SK-N-SH (cell line): ENCODE results near the gene TRPM8. TPM values are rescaled to one million over a fixed set of nuclear protein-coding genes. Genes with fewer than 3 reads are reported as not detected.

Source experiments
- CTCF ChIA-PET: fragments of 300-600, 350-600 bp; formaldehyde crosslinking; extraction: SDS; loops from one replicate; lab custom pipeline; 2021; lab: Yijun Ruan, JAX
- POLR2A ChIA-PET: fragments of 350-600 bp; sonication (Branson Sonifier 250); formaldehyde crosslinking; extraction: SDS; loops from one replicate; lab custom pipeline; 2020; ENCODE audit warnings: antibody characterized with exemption, inconsistent platforms; lab: Yijun Ruan, JAX
- DNase-seq: peaks from one replicate; pipeline ENCODE4 v3.0.0; 2012
- H2AFZ ChIP-seq: fragments of 200-600 bp; sonication (generic); 2 replicates; pipeline ENCODE4 v1.8.1; 2016; ENCODE audit warnings: antibody characterized with exemption, mild to moderate bottlenecking, low read depth
- H3F3A ChIP-seq: fragments of 200-600 bp; sonication (generic); replicated peaks from 2 replicates; pipeline ENCODE3; 2016; ENCODE audit warnings: antibody characterized with exemption, mild to moderate bottlenecking; ENCODE audit not compliant: insufficient read depth
- H3K27ac ChIP-seq, 2 experiments: fragments of 200-500 bp in 1 of 2; fragments of 200-600 bp in 1 of 2; sonication (Bioruptor generic) in 1 of 2; sonication (generic), shearing (Covaris generic) in 1 of 2; 2 replicates each; pipeline versions ENCODE4 v1.5.1 to v1.6.1; 2014 to 2016; ENCODE audit warnings: low read depth in 2 of 2, inconsistent platforms in 1 of 2, low read length in 1 of 2, mild to moderate bottlenecking in 1 of 2, mixed read lengths in 1 of 2
- H3K27me3 ChIP-seq: fragments of 200-600 bp; sonication (generic), shearing (Covaris generic); 2 replicates; pipeline ENCODE4 v1.6.1; 2016; ENCODE audit warnings: mixed run types; ENCODE audit not compliant: insufficient read depth
- H3K36me3 ChIP-seq, 2 experiments: fragments of 200-500 bp in 1 of 2; fragments of 200-600 bp in 1 of 2; sonication (Bioruptor generic) in 1 of 2; sonication (generic) in 1 of 2; replicated peaks in 1 of 2; 2 replicates each; pipeline versions ENCODE3 to v1.5.1; 2014 to 2016; ENCODE audit warnings: low read length in 1 of 2, mild to moderate bottlenecking in 1 of 2; ENCODE audit not compliant: insufficient read depth in 2 of 2, control insufficient read depth in 1 of 2
- H3K4me1 ChIP-seq, 2 experiments: fragments of 200-500 bp in 1 of 2; fragments of 200-600 bp in 1 of 2; sonication (Bioruptor generic) in 1 of 2; sonication (generic), shearing (Covaris generic) in 1 of 2; 2 replicates each; pipeline versions ENCODE4 v1.5.1 to v1.6.1; 2014 to 2016; ENCODE audit warnings: low read depth in 1 of 2, low read length in 1 of 2, mixed run types in 1 of 2; ENCODE audit not compliant: insufficient read depth in 2 of 2, control insufficient read depth in 1 of 2
- H3K4me2 ChIP-seq: fragments of 200-600 bp; sonication (generic), shearing (Covaris generic); 2 replicates; pipeline ENCODE4 v1.6.1; 2017; ENCODE audit warnings: mixed run types
- H3K4me3 ChIP-seq, 2 experiments: fragments of 200-500 bp in 1 of 2; fragments of 200-600 bp in 1 of 2; sonication (Bioruptor generic) in 1 of 2; sonication (generic), shearing (Covaris generic) in 1 of 2; 2 replicates each; pipeline versions ENCODE4 v1.5.1 to v1.8.1; 2014 to 2016; ENCODE audit warnings: low read depth in 2 of 2, inconsistent platforms in 1 of 2, low read length in 1 of 2, mild to moderate bottlenecking in 1 of 2, mixed read lengths in 1 of 2, moderate library complexity in 1 of 2
- H3K79me2 ChIP-seq: fragments of 200-600 bp; sonication (generic); 2 replicates; pipeline ENCODE4 v1.8.1; 2017; ENCODE audit warnings: mild to moderate bottlenecking; ENCODE audit not compliant: insufficient read depth
- H3K9ac ChIP-seq: fragments of 200-600 bp; sonication (generic); 2 replicates; pipeline ENCODE4 v1.6.1; 2017; ENCODE audit warnings: mixed run types
- H3K9me2 ChIP-seq: fragments of 200-600 bp; sonication (generic); 2 replicates; pipeline ENCODE4 v1.6.1; 2017; ENCODE audit warnings: mixed run types
- H3K9me3 ChIP-seq: fragments of 200-600 bp; sonication (generic); 2 replicates; pipeline ENCODE4 v1.6.1; 2017; ENCODE audit warnings: mixed run types, mild to moderate bottlenecking, moderate library complexity
- H4K20me1 ChIP-seq: fragments of 200-600 bp; sonication (generic); 2 replicates; pipeline ENCODE4 v1.6.1; 2017; ENCODE audit warnings: mild to moderate bottlenecking, mixed run types; ENCODE audit not compliant: insufficient read depth
- EZH2phosphoT487 ChIP-seq: fragments of 200-600 bp; sonication (generic); IDR thresholded peaks from 2 replicates; pipeline ENCODE4 v1.6.1; 2017; ENCODE audit warnings: low read depth, mixed run types, mild to moderate bottlenecking, antibody characterized with exemption, moderate library complexity, borderline replicate concordance
- FOXM1 ChIP-seq: IDR thresholded peaks from 2 replicates; pipeline ENCODE4 v1.4.0; 2012; ENCODE audit warnings: low read depth, mild to moderate bottlenecking
- JUND ChIP-seq: IDR thresholded peaks from 2 replicates; pipeline ENCODE4 v1.4.0; 2012
- MXI1 ChIP-seq: IDR thresholded peaks from 2 replicates; pipeline ENCODE4 v1.6.1; 2012; ENCODE audit warnings: mild to moderate bottlenecking, low read depth, low read length, improper control_type of control experiment
- NFIC ChIP-seq: IDR thresholded peaks from 2 replicates; pipeline ENCODE4 v1.4.0; 2012; ENCODE audit warnings: borderline replicate concordance
- POLR2AphosphoS5 ChIP-seq: IDR thresholded peaks from 2 replicates; pipeline ENCODE4 v1.6.1; 2012; ENCODE audit warnings: low read depth, low read length
- RXRA ChIP-seq: IDR thresholded peaks from 2 replicates; pipeline ENCODE4 v1.4.0; 2012; ENCODE audit warnings: low read depth, mild to moderate bottlenecking, borderline replicate concordance
- SIN3A ChIP-seq: IDR thresholded peaks from 2 replicates; pipeline ENCODE4 v1.6.1; 2012; ENCODE audit warnings: low read depth, mild to moderate bottlenecking, low read length, moderate library complexity, borderline replicate concordance
- TAF1 ChIP-seq: IDR thresholded peaks from 2 replicates; pipeline ENCODE4 v1.6.1; 2012; ENCODE audit warnings: low read depth, mild to moderate bottlenecking, low read length, moderate library complexity, borderline replicate concordance
- TEAD4 ChIP-seq: IDR thresholded peaks from 2 replicates; pipeline ENCODE4 v1.4.0; 2012; ENCODE audit warnings: mild to moderate bottlenecking, borderline replicate concordance; ENCODE audit not compliant: insufficient read depth
- WGBS: methylation state at CpG from one replicate; pipeline ENCODE4 v1.1.6; 2017; ENCODE audit warnings: low lambda C conversion rate; 5-methylcytosine and 5-hydroxymethylcytosine counted together
- polyA plus RNA-seq, 3 experiments: library from polyadenylated mRNA; depleted of rRNA; stranded (reverse); fragments of >200 nt; gene quantifications; 2 replicates each; pipeline ENCODE4 v1.2.3, GENCODE V29; 2012
- TF ChIP-seq, protein P1 (sequence below): IDR thresholded peaks from 2 replicates; pipeline ENCODE4; 2012
- TF ChIP-seq, protein P2 (sequence below): IDR thresholded peaks from 2 replicates; pipeline ENCODE4 v1.6.1; 2012; ENCODE audit warnings: mild to moderate bottlenecking, low read depth, low read length, moderate library complexity
- TF ChIP-seq, protein P3 (sequence below): fragments of 150-350 bp; IDR thresholded peaks from 2 replicates; pipeline ENCODE4 v1.6.1; 2016; ENCODE audit warnings: mild to moderate bottlenecking, low read depth, low read length
- TF ChIP-seq, protein P4 (sequence below): IDR thresholded peaks from 2 replicates; pipeline ENCODE4 v1.4.0; 2012; ENCODE audit warnings: low read depth, borderline replicate concordance
- TF ChIP-seq, protein P5 (sequence below): IDR thresholded peaks from 2 replicates; pipeline ENCODE4 v1.4.0; 2012; ENCODE audit warnings: low read depth, borderline replicate concordance
- TF ChIP-seq, protein P6 (sequence below): fragments of 150-350 bp; IDR thresholded peaks from 2 replicates; pipeline ENCODE4 v1.6.1; 2017; ENCODE audit warnings: antibody characterized with exemption, low read length, low read depth, borderline replicate concordance

The TRPM8 gene
- polyA plus RNA-seq, 1 of the 3 experiments (the other 2 are of a cell fraction), result 0.85 TPM

DNA sequence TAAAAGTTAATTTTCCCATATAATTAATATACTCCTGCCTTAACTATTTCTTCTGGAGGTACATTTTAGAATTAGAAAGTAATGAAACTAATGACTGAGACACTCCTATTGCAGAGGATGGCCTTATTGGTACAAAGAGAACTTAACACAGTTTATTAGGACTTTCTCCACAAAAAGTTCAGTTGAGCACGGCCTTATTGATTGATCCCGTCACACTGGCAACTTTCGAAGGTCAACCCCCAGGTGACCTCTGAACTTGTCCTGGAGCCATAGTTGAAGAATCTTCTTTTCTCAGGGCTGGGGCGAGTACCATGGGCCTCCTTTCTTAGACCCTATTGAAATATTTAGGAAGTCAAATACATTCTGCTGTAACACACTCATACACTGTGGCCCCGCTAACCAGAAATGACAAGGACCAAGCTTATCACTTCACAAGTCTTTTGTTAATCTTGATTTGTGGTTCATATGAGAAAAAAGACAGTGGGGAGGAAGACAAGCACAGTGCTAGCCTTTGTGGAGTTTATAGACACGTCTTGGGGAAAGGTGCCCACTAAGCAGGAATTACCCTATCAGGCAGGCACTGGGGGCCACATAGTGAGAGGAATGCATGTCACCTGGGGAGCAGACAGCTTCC lies 144.6 kb downstream of the TRPM8 start:
- Histone ChIP-seq H4K20me1 (no peaks in the 10 kb centered on the region), H3K9me2 (no peaks in the 10 kb centered on the region), H3F3A (no peaks in the 10 kb centered on the region), H3K4me2 (no peak overlapping the region), H3K36me3 (no peaks in the 10 kb centered on the region), H3K27me3 (no peaks in the 10 kb centered on the region), H3K4me3 (no peak overlapping the region), H3K4me1 (no peaks in the 10 kb centered on the region), H2AFZ (no peak overlapping the region), H3K79me2 (no peaks in the 10 kb centered on the region), H3K9ac (no peak overlapping the region), H3K9me3 (no peaks in the 10 kb centered on the region), H3K27ac (no peak overlapping the region)
- WGBS, result 72% methylated on average over 6 of the region's 6 CpGs
- no peak for DNase-seq
- CTCF ChIA-PET, result no interaction called here
- POLR2A ChIA-PET, result no interaction called here
- TF ChIP-seq MXI1 (no peak), FOXM1 (no peak)
- TF ChIP-seq, all 33 proteins: peak for 0

DNA sequence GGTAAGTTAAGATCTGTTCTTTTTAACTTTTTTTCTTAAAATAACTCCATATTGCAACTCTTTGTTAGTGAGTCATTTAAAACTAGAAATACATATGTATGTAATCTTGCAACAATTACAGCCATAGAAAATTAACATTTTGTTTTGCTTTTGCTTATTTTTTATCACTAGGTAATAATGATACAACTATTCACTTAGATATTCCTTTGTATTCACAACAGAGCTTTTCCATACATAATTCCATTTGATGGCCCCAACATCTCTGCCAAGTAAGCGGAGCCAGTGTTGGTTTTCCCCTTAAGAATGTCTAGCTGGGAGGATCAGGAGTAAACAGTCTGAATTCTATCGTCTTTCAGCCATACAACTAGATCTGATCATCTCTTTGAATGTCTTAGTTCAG lies 149.4 kb downstream of the TRPM8 start:
- no peaks in the 10 kb centered on the region for H3K4me1 ChIP-seq
- H3K9ac ChIP-seq, result no peak overlapping the region
- TF ChIP-seq JUND (no peak), FOXM1 (no peak), TAF1 (no peak), TEAD4 (no peak), EZH2phosphoT487 (no peak), RXRA (no peak), POLR2AphosphoS5 (no peak), MXI1 (no peak), NFIC (no peak), SIN3A (no peak)
- TF ChIP-seq, protein P1, sequence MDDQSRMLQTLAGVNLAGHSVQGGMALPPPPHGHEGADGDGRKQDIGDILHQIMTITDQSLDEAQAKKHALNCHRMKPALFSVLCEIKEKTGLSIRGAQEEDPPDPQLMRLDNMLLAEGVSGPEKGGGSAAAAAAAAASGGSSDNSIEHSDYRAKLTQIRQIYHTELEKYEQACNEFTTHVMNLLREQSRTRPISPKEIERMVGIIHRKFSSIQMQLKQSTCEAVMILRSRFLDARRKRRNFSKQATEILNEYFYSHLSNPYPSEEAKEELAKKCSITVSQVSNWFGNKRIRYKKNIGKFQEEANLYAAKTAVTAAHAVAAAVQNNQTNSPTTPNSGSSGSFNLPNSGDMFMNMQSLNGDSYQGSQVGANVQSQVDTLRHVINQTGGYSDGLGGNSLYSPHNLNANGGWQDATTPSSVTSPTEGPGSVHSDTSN, result no peak
- TF ChIP-seq, protein P2, sequence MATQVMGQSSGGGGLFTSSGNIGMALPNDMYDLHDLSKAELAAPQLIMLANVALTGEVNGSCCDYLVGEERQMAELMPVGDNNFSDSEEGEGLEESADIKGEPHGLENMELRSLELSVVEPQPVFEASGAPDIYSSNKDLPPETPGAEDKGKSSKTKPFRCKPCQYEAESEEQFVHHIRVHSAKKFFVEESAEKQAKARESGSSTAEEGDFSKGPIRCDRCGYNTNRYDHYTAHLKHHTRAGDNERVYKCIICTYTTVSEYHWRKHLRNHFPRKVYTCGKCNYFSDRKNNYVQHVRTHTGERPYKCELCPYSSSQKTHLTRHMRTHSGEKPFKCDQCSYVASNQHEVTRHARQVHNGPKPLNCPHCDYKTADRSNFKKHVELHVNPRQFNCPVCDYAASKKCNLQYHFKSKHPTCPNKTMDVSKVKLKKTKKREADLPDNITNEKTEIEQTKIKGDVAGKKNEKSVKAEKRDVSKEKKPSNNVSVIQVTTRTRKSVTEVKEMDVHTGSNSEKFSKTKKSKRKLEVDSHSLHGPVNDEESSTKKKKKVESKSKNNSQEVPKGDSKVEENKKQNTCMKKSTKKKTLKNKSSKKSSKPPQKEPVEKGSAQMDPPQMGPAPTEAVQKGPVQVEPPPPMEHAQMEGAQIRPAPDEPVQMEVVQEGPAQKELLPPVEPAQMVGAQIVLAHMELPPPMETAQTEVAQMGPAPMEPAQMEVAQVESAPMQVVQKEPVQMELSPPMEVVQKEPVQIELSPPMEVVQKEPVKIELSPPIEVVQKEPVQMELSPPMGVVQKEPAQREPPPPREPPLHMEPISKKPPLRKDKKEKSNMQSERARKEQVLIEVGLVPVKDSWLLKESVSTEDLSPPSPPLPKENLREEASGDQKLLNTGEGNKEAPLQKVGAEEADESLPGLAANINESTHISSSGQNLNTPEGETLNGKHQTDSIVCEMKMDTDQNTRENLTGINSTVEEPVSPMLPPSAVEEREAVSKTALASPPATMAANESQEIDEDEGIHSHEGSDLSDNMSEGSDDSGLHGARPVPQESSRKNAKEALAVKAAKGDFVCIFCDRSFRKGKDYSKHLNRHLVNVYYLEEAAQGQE, result no peak
- TF ChIP-seq, protein P3, sequence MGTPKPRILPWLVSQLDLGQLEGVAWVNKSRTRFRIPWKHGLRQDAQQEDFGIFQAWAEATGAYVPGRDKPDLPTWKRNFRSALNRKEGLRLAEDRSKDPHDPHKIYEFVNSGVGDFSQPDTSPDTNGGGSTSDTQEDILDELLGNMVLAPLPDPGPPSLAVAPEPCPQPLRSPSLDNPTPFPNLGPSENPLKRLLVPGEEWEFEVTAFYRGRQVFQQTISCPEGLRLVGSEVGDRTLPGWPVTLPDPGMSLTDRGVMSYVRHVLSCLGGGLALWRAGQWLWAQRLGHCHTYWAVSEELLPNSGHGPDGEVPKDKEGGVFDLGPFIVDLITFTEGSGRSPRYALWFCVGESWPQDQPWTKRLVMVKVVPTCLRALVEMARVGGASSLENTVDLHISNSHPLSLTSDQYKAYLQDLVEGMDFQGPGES, result no peak
- TF ChIP-seq, protein P4, sequence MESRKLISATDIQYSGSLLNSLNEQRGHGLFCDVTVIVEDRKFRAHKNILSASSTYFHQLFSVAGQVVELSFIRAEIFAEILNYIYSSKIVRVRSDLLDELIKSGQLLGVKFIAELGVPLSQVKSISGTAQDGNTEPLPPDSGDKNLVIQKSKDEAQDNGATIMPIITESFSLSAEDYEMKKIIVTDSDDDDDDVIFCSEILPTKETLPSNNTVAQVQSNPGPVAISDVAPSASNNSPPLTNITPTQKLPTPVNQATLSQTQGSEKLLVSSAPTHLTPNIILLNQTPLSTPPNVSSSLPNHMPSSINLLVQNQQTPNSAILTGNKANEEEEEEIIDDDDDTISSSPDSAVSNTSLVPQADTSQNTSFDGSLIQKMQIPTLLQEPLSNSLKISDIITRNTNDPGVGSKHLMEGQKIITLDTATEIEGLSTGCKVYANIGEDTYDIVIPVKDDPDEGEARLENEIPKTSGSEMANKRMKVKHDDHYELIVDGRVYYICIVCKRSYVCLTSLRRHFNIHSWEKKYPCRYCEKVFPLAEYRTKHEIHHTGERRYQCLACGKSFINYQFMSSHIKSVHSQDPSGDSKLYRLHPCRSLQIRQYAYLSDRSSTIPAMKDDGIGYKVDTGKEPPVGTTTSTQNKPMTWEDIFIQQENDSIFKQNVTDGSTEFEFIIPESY, result no peak
- TF ChIP-seq, protein P5, sequence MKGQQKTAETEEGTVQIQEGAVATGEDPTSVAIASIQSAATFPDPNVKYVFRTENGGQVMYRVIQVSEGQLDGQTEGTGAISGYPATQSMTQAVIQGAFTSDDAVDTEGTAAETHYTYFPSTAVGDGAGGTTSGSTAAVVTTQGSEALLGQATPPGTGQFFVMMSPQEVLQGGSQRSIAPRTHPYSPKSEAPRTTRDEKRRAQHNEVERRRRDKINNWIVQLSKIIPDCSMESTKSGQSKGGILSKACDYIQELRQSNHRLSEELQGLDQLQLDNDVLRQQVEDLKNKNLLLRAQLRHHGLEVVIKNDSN, result no peak
- TF ChIP-seq, protein P6, sequence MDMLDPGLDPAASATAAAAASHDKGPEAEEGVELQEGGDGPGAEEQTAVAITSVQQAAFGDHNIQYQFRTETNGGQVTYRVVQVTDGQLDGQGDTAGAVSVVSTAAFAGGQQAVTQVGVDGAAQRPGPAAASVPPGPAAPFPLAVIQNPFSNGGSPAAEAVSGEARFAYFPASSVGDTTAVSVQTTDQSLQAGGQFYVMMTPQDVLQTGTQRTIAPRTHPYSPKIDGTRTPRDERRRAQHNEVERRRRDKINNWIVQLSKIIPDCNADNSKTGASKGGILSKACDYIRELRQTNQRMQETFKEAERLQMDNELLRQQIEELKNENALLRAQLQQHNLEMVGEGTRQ, result no peak
- TF ChIP-seq, all 33 proteins: peak for 0
- no peaks in the 10 kb centered on the region for H3F3A ChIP-seq
- no peaks in the 10 kb centered on the region for H4K20me1 ChIP-seq
- no peaks in the 10 kb centered on the region for H3K27me3 ChIP-seq
- DNase-seq, result no peak
- H3K36me3 ChIP-seq, result no peaks in the 10 kb centered on the region
- H3K4me3 ChIP-seq, result no peak overlapping the region
- H3K79me2 ChIP-seq, result no peaks in the 10 kb centered on the region
- H3K9me2 ChIP-seq, result no peaks in the 10 kb centered on the region
- ChIA-PET CTCF (no interaction called here), POLR2A (no interaction called here)
- no peak overlapping the region for H2AFZ ChIP-seq
- H3K4me2 ChIP-seq, result no peak overlapping the region
- no peaks in the 10 kb centered on the region for H3K9me3 ChIP-seq
- no peak overlapping the region for H3K27ac ChIP-seq
- 72% methylated on average over 2 of the region's 2 CpGs for WGBS
